ENCODE data around the gene FAM13C.
"Not testable (repeated sequence)": the region's sequence is repeated elsewhere in the genome, so short reads cannot be mapped to it uniquely, and the experiment has no call there.

Gene FAM13C

GRCh38 chr10:59240582-59241183 lies 121.7 kb downstream of the FAM13C start:
- Histone ChIP-seq H3K4me3 (no peak overlapping the region), H3K4me1 (peaks cover 0 to 8% (median 2%) of the 10 kb centered on the region in 10 experiments; a peak in 6 of 20 replicates), H3K27me3 (no peaks in the 10 kb centered on the region), H4K20me1 (no peaks in the 10 kb centered on the region), H3K4me2 (no peak overlapping the region), H3K9ac (no peak overlapping the region), H3K9me3 (replicated peaks in 1 of 11) (peaks cover 5 to 11% (median 8%) of the 10 kb centered on the region in 11 experiments; a peak in 17 of 22 replicates), H3K36me3 (no peaks in the 10 kb centered on the region), H3K27ac (no peak overlapping the region)
- no peak for TF ChIP-seq Cebpa-rat (IDR thresholded peaks at IDR 0.05)

- not testable (repeated sequence) for H3K27ac ChIP-seq, H3K36me3 ChIP-seq, H3K4me3 ChIP-seq, H3K27me3 ChIP-seq, H3K4me1 ChIP-seq, H3K9ac ChIP-seq, H4K20me1 ChIP-seq, H3K4me2 ChIP-seq
- peaks cover 5 to 11% (median 8%) of the 10 kb centered on the region in 11 experiments; a peak in 17 of 22 replicates for H3K9me3 ChIP-seq (replicated peaks in 1 of 11)
Measured at GRCh38 chr10:59239108-59239507, 123.2 kb downstream of the FAM13C start.

DNA sequence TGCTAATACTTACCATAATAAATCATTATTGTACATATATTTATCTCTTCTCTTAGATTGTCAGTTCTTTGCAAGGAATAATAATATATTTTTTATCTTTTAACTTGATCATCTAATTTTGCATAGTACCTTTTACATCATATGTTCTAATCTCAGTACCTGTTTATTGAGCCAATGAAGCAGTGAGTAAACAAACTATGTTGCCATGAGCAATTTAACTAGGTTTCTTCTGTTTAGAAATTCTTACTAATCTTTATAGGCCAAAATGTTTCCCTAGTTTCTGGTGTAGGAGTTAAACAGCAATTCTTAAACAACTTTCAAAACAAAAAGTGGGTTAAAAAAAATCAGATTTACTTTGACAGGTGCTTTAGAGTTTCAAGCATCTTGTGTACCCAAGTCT lies 124.6 kb downstream of the FAM13C start:
- Histone ChIP-seq H3K4me2 (no peak overlapping the region), H3K4me1 (no peaks in the 10 kb centered on the region), H3K9me3 (replicated peaks in 1 of 11) (peaks cover 5 to 11% (median 8%) of the 10 kb centered on the region in 11 experiments; a peak in 17 of 22 replicates), H3K27ac (no peak overlapping the region), H3K36me3 (no peaks in the 10 kb centered on the region), H3K4me3 (no peak overlapping the region), H3K9ac (no peak overlapping the region), H4K20me1 (no peaks in the 10 kb centered on the region), H3K27me3 (no peaks in the 10 kb centered on the region)
- TF ChIP-seq Cebpa-rat (IDR thresholded peaks at IDR 0.05): no peak

GRCh38 chr10:59236064-59236697 lies 126.2 kb downstream of the FAM13C start:
- H3K27me3 ChIP-seq: no peaks in the 10 kb centered on the region
- peaks cover 5 to 11% (median 8%) of the 10 kb centered on the region in 11 experiments; a peak in 17 of 22 replicates for H3K9me3 ChIP-seq (replicated peaks in 1 of 11)
- no peaks in the 10 kb centered on the region for H3K36me3 ChIP-seq
- no peaks in the 10 kb centered on the region for H4K20me1 ChIP-seq
- no peak overlapping the region for H3K9ac ChIP-seq
- no peak overlapping the region for H3K27ac ChIP-seq
- no peak for TF ChIP-seq Cebpa-rat (IDR thresholded peaks at IDR 0.05)
- H3K4me2 ChIP-seq: no peak overlapping the region
- H3K4me1 ChIP-seq: no peaks in the 10 kb centered on the region
- no peak overlapping the region for H3K4me3 ChIP-seq

- Histone ChIP-seq H3K9ac (no peak overlapping the region), H3K27ac (no peak overlapping the region), H3K4me2 (no peak overlapping the region), H3K4me1 (no peaks in the 10 kb centered on the region), H3K27me3 (no peaks in the 10 kb centered on the region), H3K9me3 (replicated peaks in 1 of 11) (peaks cover 5 to 11% (median 8%) of the 10 kb centered on the region in 11 experiments; a peak in 17 of 22 replicates), H4K20me1 (no peaks in the 10 kb centered on the region), H3K36me3 (no peaks in the 10 kb centered on the region), H3K4me3 (no peak overlapping the region)
- TF ChIP-seq Cebpa-rat (IDR thresholded peaks at IDR 0.05): no peak
Measured at GRCh38 chr10:59234816-59235429, 127.4 kb downstream of the FAM13C start.

DNA sequence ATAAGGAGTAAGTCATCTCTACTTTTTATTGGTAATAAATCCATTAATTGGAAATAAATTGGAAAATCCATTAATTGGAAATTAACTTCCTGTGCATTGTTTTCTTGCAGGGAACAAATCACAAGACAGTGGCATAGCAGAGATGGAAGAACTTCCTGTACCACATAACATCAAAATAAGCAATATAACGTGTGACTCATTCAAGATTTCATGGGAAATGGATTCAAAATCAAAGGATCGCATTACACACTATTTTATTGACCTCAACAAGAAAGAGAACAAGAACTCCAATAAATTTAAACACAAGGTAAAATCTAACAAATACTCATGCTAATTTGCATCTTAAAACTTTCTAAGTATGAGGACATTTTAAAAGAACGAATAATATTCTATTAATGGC lies 128.2 kb downstream of the FAM13C start:
- H3K27ac ChIP-seq: no peak overlapping the region
- H3K4me1 ChIP-seq: no peaks in the 10 kb centered on the region
- no peak overlapping the region for H3K9ac ChIP-seq
- no peak overlapping the region for H3K4me2 ChIP-seq
- no peaks in the 10 kb centered on the region for H4K20me1 ChIP-seq
- no peak overlapping the region for H3K4me3 ChIP-seq
- H3K9me3 ChIP-seq (replicated peaks in 1 of 11): peaks cover 3 to 5% (median 4%) of the 10 kb centered on the region in 11 experiments; a peak in 17 of 22 replicates
- no peak for TF ChIP-seq Cebpa-rat (IDR thresholded peaks at IDR 0.05)
- no peaks in the 10 kb centered on the region for H3K27me3 ChIP-seq
- H3K36me3 ChIP-seq: no peaks in the 10 kb centered on the region

DNA sequence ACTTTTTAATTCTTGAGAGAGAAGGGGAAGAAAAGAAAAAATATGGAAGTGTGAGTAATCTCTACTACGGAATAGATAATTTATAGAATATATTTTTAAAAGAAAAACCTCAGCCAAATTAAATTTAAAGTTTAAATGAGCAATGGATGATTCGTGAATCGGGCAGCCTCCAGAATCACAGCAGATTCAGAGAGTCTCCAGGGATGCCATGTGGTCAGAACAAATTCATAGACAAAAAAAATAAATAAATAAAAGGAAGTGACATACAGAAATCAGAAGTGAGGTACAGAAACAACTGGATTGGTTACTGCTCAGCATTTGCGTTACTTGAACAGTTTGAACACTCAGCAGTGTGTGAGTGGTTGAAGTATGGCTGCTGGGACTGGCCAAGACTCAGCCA lies 132.9 kb downstream of the FAM13C start:
- no peak overlapping the region for H3K9ac ChIP-seq
- H4K20me1 ChIP-seq: no peaks in the 10 kb centered on the region
- H3K36me3 ChIP-seq: no peaks in the 10 kb centered on the region
- no peaks in the 10 kb centered on the region for H3K4me1 ChIP-seq
- no peak overlapping the region for H3K27ac ChIP-seq
- H3K27me3 ChIP-seq: no peaks in the 10 kb centered on the region
- TF ChIP-seq Cebpa-rat (IDR thresholded peaks at IDR 0.05): no peak
- no peaks in the 10 kb centered on the region for H3K9me3 ChIP-seq (replicated peaks in 1 of 11)
- no peak overlapping the region for H3K4me2 ChIP-seq
- H3K4me3 ChIP-seq: no peak overlapping the region

DNA sequence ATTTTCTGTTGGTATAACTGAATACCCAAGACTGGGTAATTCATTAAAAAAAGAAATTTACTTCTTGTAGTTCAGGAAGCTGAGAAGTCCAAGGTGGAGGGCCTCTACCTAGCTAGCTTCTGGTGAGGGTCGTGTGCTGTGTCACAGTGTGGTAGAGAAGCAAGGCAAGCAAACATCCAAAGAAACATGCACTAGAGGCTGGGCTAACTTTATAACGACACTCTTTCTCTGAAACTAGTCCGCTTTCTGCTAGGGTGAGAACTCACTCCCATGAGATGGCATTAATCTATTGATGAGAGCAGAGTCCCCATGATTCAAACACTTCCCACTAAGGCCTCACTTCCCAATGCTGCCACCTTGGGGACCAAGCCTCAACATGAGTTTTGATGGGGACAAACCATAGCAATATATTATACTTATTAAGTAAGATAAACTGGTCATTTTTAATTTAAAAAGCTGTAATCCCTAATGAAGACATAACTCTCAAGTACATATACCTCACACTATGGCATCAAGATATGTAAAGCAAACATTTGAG lies 135.1 kb downstream of the FAM13C start:
- Histone ChIP-seq H3K4me1 (no peaks in the 10 kb centered on the region), H3K27me3 (no peaks in the 10 kb centered on the region), H3K27ac (no peak overlapping the region), H3K4me2 (no peak overlapping the region), H3K4me3 (no peak overlapping the region), H3K9ac (no peak overlapping the region), H3K36me3 (no peaks in the 10 kb centered on the region), H4K20me1 (no peaks in the 10 kb centered on the region), H3K9me3 (replicated peaks in 1 of 11) (no peaks in the 10 kb centered on the region)
- no peak for TF ChIP-seq Cebpa-rat (IDR thresholded peaks at IDR 0.05)

GRCh38 chr10:59225211-59225610 lies 137.1 kb downstream of the FAM13C start:
- no peak overlapping the region for H3K27ac ChIP-seq
- H3K27me3 ChIP-seq: no peaks in the 10 kb centered on the region
- no peaks in the 10 kb centered on the region for H3K4me1 ChIP-seq
- no peaks in the 10 kb centered on the region for H3K36me3 ChIP-seq
- H3K4me3 ChIP-seq: no peak overlapping the region
- H3K4me2 ChIP-seq: no peak overlapping the region
- H3K9ac ChIP-seq: no peak overlapping the region
- TF ChIP-seq Cebpa-rat (IDR thresholded peaks at IDR 0.05): no peak
- no peaks in the 10 kb centered on the region for H3K9me3 ChIP-seq (replicated peaks in 1 of 11)
- no peaks in the 10 kb centered on the region for H4K20me1 ChIP-seq

DNA sequence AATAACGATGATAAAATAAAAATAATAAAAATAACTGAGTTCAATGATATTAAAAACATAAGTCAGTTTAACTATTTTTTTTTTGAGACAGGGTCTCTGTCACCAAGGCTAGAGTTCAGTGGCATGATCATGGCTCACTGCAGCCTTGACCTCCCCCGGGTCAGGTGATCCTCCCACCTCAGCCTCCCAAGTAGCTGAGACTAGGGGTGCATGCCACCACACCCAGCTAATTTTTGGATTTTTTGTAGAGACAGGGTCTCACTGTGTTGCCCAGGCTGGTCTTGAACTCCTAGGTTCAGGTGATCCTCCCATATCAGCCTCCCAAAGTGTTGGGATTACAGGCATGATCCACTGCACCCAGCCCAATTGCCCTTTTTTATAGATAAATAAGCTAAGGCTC lies 138.8 kb downstream of the FAM13C start:
- not testable (repeated sequence) for H3K36me3 ChIP-seq; H3K27ac ChIP-seq; H3K27me3 ChIP-seq; H3K9me3 ChIP-seq (replicated peaks in 1 of 11); H3K4me1 ChIP-seq; H3K4me3 ChIP-seq; H3K4me2 ChIP-seq; H4K20me1 ChIP-seq; H3K9ac ChIP-seq

Data from BLaER1 treated with 17β-estradiol and CSF1 and Interleukin-3, amounts not matched to agents 10 nM and 100 nM (cell line).